MCF 10A (cell line): ENCODE measurements around the gene GGPS1. TPM values are rescaled to one million over a fixed set of nuclear protein-coding genes. Genes with fewer than 3 reads are reported as not detected.

Experiments used
- BruUV-seq: library from RNA; stranded (reverse); fragments of 400-500 nt; replicated peaks from 2 replicates; lab custom pipeline; 2021; lab: Mats Ljungman, UMichigan
- CTCF ChIA-PET: fragments of 300-600 bp; sonication (Branson Sonifier 250); formaldehyde crosslinking; extraction: SDS; loops from one replicate; lab custom pipeline; 2021; ENCODE audit warnings: antibody characterized with exemption, inconsistent platforms; lab: Yijun Ruan, JAX
- POLR2A ChIA-PET: fragments of 300-600, 350-650 bp; sonication (Branson Sonifier 250); formaldehyde crosslinking; extraction: SDS; loops from one replicate; lab custom pipeline; 2020; ENCODE audit warnings: antibody characterized with exemption, inconsistent platforms; lab: Yijun Ruan, JAX
- DNase-seq: peaks from one replicate; pipeline ENCODE4 v3.0.0-alpha.2; 2018; ENCODE audit not compliant: unreplicated experiment
- H3K27ac Mint-ChIP-seq: one replicate; pipeline ENCODE4 v1.8.0; 2022; ENCODE audit warnings: mild to moderate bottlenecking, low read depth, mixed read lengths; ENCODE audit not compliant: unreplicated experiment
- H3K27me3 Mint-ChIP-seq: one replicate; pipeline ENCODE4 v1.8.0; 2022; ENCODE audit warnings: mixed read lengths; ENCODE audit not compliant: insufficient read depth, unreplicated experiment
- H3K36me3 Mint-ChIP-seq: one replicate; pipeline ENCODE4 v1.8.0; 2022; ENCODE audit warnings: mild to moderate bottlenecking, moderate library complexity, mixed read lengths; ENCODE audit not compliant: insufficient read depth, unreplicated experiment
- H3K4me1 Mint-ChIP-seq: one replicate; pipeline ENCODE4 v1.8.0; 2022; ENCODE audit warnings: mixed read lengths; ENCODE audit not compliant: insufficient read depth, unreplicated experiment
- H3K4me3 Mint-ChIP-seq: one replicate; pipeline ENCODE4 v1.8.0; 2022; ENCODE audit warnings: mild to moderate bottlenecking, moderate library complexity, mixed read lengths; ENCODE audit not compliant: unreplicated experiment
- H3K9me3 Mint-ChIP-seq: one replicate; pipeline ENCODE4 v1.8.0; 2022; ENCODE audit warnings: mixed read lengths; ENCODE audit not compliant: unreplicated experiment
- CTCF ChIP-seq: fragments of 200-600 bp; IDR thresholded peaks from one replicate; pipeline ENCODE4 v1.8.0; 2022; ENCODE audit warnings: antibody characterized with exemption, mild to moderate bottlenecking; ENCODE audit not compliant: unreplicated experiment
- intact Hi-C: fragments of 100-400 bp; cut with micrococcal nuclease; formaldehyde crosslinking; loops from 2 replicates; pipeline ENCODE4 v1.14.1; 2022
- total RNA-seq: library from RNA; stranded (reverse); gene quantifications from 2 replicates; pipeline ENCODE4 v1.2.3, GENCODE V29; 2022

GGPS1 gene
- total RNA-seq, 1 experiment from 2014 or later: 74.8 TPM

- DNase-seq: no peak
- no peak for TF ChIP-seq CTCF
- ChIA-PET CTCF (interaction anchor here (1.0 to 5.1 kb wide), 5 partner anchors 10 to 91 kb away, joined by 4 to 34 read pairs (median 5); partner anchors contain the start of gene TBCE), POLR2A (interaction anchor here (0.8 to 9.2 kb wide), 23 partner anchors 10 to 951 kb away, joined by 3 to 193 read pairs (median 5); partner anchors contain the start of genes B3GALNT2, COA6, RBM34 and TBCE)
- H3K4me3 Mint-ChIP-seq: no peak overlapping the region
- H3K27ac Mint-ChIP-seq: no peak overlapping the region
- H3K36me3 Mint-ChIP-seq: peaks cover 51% of the 10 kb centered on the region
- H3K4me1 Mint-ChIP-seq: peaks cover 29% of the 10 kb centered on the region
- BruUV-seq: no TSS peak
- intact Hi-C loops: loop anchor here (5.0 kb wide), 1 partner anchor 223 kb away; no protein-coding TSS in a partner anchor
- no peaks in the 10 kb centered on the region for H3K9me3 Mint-ChIP-seq
- H3K27me3 Mint-ChIP-seq: no peaks in the 10 kb centered on the region
These were observed 3.2 kb upstream of the GGPS1 start for GRCh38 chr1:235325139-235325538.

GRCh38 chr1:235325854-235326253 lies 2.5 kb upstream of the GGPS1 start:
- ChIA-PET CTCF (interaction anchor here (0.8 to 5.1 kb wide), 4 partner anchors 19 to 90 kb away, joined by 3 to 34 read pairs (median 4); partner anchors contain the start of gene TBCE), POLR2A (interaction anchor here (0.6 to 9.2 kb wide), 22 partner anchors 11 to 952 kb away, joined by 3 to 193 read pairs (median 5); partner anchors contain the start of genes COA6, RBM34 and TBCE)
- no peak for DNase-seq
- Mint-ChIP-seq H3K4me3 (no peak overlapping the region), H3K4me1 (peaks cover 23% of the 10 kb centered on the region), H3K9me3 (no peaks in the 10 kb centered on the region), H3K36me3 (peaks cover 46% of the 10 kb centered on the region), H3K27ac (no peak overlapping the region), H3K27me3 (no peaks in the 10 kb centered on the region)
- intact Hi-C loops: loop anchor here (5.0 kb wide), 1 partner anchor 224 kb away; no protein-coding TSS in a partner anchor
- TF ChIP-seq CTCF: no peak
- BruUV-seq: no TSS peak

GRCh38 chr1:235326719-235327558 lies 1.4 kb upstream of the GGPS1 start:
- no peaks in the 10 kb centered on the region for H3K27me3 Mint-ChIP-seq
- H3K9me3 Mint-ChIP-seq: no peaks in the 10 kb centered on the region
- TF ChIP-seq CTCF: no peak
- peak; percentile 51 for DNase-seq
- no peak overlapping the region for H3K27ac Mint-ChIP-seq
- CTCF ChIA-PET: interaction anchor here (0.7 to 6.5 kb wide), 3 partner anchors 15 to 98 kb away, joined by 3 to 61 read pairs (median 3); no protein-coding TSS in a partner anchor
- peaks cover 36% of the 10 kb centered on the region for H3K36me3 Mint-ChIP-seq
- BruUV-seq: no TSS peak
- no peak overlapping the region for H3K4me3 Mint-ChIP-seq
- POLR2A ChIA-PET: interaction anchor here (0.7 to 9.2 kb wide), 18 partner anchors 12 to 953 kb away, joined by 3 to 193 read pairs (median 4); partner anchors contain the start of genes COA6, RBM34 and TBCE
- intact Hi-C loops: loop anchor here (5.0 kb wide), 1 partner anchor 225 kb away; no protein-coding TSS in a partner anchor
- H3K4me1 Mint-ChIP-seq: peaks cover 25% of the 10 kb centered on the region
